SH-SY5Y (cell line): ENCODE results near the gene PGR.

Experiments used
- GATA2 ChIP-seq: IDR thresholded peaks from 2 replicates; pipeline ENCODE4 v1.6.1; 2011; ENCODE audit warnings: mild to moderate bottlenecking, low read depth, low read length
- GATA3 ChIP-seq: IDR thresholded peaks from 2 replicates; pipeline ENCODE4 v1.6.1; 2011; ENCODE audit warnings: low read depth, mild to moderate bottlenecking, low read length, moderate library complexity

GRCh38 chr11:100984668-100985067, 144.9 kb downstream of the PGR start:
- TF ChIP-seq GATA2 (no peak), GATA3 (no peak)
